Measurements from ENCODE around the gene ABCC11. TPM values are rescaled to one million over a fixed set of nuclear protein-coding genes. Genes with fewer than 3 reads are reported as not detected.

ABCC11 gene
- total RNA-seq, 1 donor, result 0.43 TPM

- H3K4me3 ChIP-seq (ENCODE audit: low read depth, low read length), result no peak overlapping the region
- no peak for DNase-seq (ENCODE audit: low read depth)
- TF ChIP-seq, protein P1, sequence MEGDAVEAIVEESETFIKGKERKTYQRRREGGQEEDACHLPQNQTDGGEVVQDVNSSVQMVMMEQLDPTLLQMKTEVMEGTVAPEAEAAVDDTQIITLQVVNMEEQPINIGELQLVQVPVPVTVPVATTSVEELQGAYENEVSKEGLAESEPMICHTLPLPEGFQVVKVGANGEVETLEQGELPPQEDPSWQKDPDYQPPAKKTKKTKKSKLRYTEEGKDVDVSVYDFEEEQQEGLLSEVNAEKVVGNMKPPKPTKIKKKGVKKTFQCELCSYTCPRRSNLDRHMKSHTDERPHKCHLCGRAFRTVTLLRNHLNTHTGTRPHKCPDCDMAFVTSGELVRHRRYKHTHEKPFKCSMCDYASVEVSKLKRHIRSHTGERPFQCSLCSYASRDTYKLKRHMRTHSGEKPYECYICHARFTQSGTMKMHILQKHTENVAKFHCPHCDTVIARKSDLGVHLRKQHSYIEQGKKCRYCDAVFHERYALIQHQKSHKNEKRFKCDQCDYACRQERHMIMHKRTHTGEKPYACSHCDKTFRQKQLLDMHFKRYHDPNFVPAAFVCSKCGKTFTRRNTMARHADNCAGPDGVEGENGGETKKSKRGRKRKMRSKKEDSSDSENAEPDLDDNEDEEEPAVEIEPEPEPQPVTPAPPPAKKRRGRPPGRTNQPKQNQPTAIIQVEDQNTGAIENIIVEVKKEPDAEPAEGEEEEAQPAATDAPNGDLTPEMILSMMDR (IDR thresholded peaks at IDR 0.05; ENCODE audit: insufficient read depth, low read depth, low read length), result no peak
These were observed 11.1 kb downstream of the ABCC11 start for GRCh38 chr16:48236286-48236685.

- TF ChIP-seq, protein P1 (IDR thresholded peaks at IDR 0.05; ENCODE audit: insufficient read depth, low read depth, low read length), result no peak
- DNase-seq (ENCODE audit: low read depth), result peak; percentile 51
- H3K4me3 ChIP-seq (ENCODE audit: low read depth, low read length), result no peak overlapping the region
These were observed 11.7 kb downstream of the ABCC11 start for GRCh38 chr16:48235556-48236136.

- DNase-seq (ENCODE audit: low read depth), result no peak
- TF ChIP-seq, protein P1 (IDR thresholded peaks at IDR 0.05; ENCODE audit: insufficient read depth, low read depth, low read length), result no peak
These were observed 12.2 kb downstream of the ABCC11 start for GRCh38 chr16:48235058-48235555.

DNA sequence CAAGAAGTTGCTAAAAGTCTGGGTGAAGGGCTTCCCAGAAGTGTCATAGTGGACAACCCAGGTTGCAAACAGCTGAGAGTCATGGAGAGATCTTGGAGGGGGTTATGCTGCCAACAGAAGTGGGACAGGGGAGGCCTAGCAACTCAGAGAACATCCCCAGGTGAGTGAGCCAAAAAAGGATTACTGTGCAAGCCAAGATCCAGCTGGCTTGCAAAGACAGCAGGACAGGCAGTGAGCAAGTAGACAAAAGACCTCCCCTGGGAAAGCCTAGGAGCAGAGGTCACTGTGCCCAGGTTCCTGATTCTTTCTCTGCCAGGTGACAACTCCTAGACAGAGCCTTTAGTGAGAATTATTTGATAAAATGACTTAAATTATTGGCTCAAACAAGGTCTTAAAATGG is 12.7 kb downstream of the ABCC11 start:
- H3K4me3 ChIP-seq (ENCODE audit: low read depth, low read length), result no peak overlapping the region
- TF ChIP-seq, protein P1 (IDR thresholded peaks at IDR 0.05; ENCODE audit: insufficient read depth, low read depth, low read length), result no peak
- no peak for DNase-seq (ENCODE audit: low read depth)

More at GRCh38 chr16:48235058-48235555, 12.2 kb downstream of the ABCC11 start:
- no peak overlapping the region for H3K4me3 ChIP-seq (ENCODE audit: low read depth, low read length)

DNA sequence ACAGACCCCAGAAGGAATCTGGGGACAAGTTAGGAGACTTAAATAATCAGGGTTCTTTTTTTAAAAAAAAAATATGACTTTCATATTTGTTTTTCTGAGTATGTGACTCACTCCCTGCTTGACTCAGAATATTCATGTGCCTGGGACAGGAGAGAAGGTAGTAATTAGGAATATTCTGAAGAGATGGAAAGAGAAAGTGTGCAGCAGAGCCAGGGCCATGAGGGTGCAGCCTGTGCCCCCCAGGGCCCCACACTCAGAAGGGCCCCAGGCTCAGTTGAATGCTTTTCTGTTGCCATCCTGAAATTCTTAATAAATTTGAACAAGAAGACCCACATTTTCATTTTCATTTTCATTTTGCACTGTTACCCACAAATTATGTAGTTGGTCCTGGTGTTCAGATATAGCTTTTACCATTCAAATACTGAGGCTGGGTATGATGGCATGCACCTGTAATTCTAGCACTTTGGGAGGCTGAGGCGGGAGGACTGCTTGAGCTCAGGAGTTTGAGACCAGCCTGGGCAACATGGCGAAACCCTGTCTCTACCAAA is 14.8 kb downstream of the ABCC11 start:
- no peak overlapping the region for H3K4me3 ChIP-seq (ENCODE audit: low read depth, low read length)
- DNase-seq (ENCODE audit: low read depth), result no peak
- TF ChIP-seq, protein P1 (IDR thresholded peaks at IDR 0.05; ENCODE audit: insufficient read depth, low read depth, low read length), result no peak

GRCh38 chr16:48231727-48232492 is 15.4 kb downstream of the ABCC11 start:
- TF ChIP-seq, protein P1 (IDR thresholded peaks at IDR 0.05; ENCODE audit: insufficient read depth, low read depth, low read length), result peak; percentile 79
- H3K4me3 ChIP-seq (ENCODE audit: low read depth, low read length), result no peak overlapping the region
- DNase-seq (ENCODE audit: low read depth), result peak; percentile 63

Measured in fibroblast of villous mesenchyme (primary cell).